Caco-2 (cell line): ENCODE measurements around the gene BSCL2. TPM values are rescaled to one million over a fixed set of nuclear protein-coding genes. Genes with fewer than 3 reads are reported as not detected.
"Not testable (repeated sequence)": the region's sequence is repeated elsewhere in the genome, so short reads cannot be mapped to it uniquely, and the experiment has no call there.

Experiments
- BruUV-seq: library from RNA; stranded (reverse); fragments of 400-500 nt; replicated peaks from 2 replicates; lab custom pipeline; 2021; lab: Mats Ljungman, UMichigan
- CTCF ChIA-PET: fragments of 300-600 bp; sonication (Branson Sonifier 250); formaldehyde crosslinking; loops from one replicate; lab custom pipeline; 2022; ENCODE audit warnings: antibody characterized with exemption; lab: Charles Lee
- POLR2A ChIA-PET: fragments of 300-600 bp; sonication (Branson Sonifier 250); formaldehyde crosslinking; loops from one replicate; lab custom pipeline; 2022; ENCODE audit warnings: antibody characterized with exemption; lab: Charles Lee
- DNase-seq, 2 experiments: peaks; one replicate each; pipeline versions ENCODE4 v3.0.0 to v3.0.0-alpha.2; 2020 to 2022
- H3K27me3 ChIP-seq: replicated peaks from 2 replicates; pipeline ENCODE4 v1.6.0; 2011; ENCODE audit warnings: low read length; ENCODE audit not compliant: control insufficient read depth, insufficient read depth
- H3K36me3 ChIP-seq: 2 replicates; pipeline ENCODE4 v1.5.1; 2011; ENCODE audit warnings: low read length; ENCODE audit not compliant: control insufficient read depth, insufficient read depth
- H3K4me1 ChIP-seq: fragments of 250-450 bp; sonication (Bioruptor Pico); 2 replicates; pipeline ENCODE4 v1.5.1; 2020; ENCODE audit warnings: mild to moderate bottlenecking
- H3K4me3 ChIP-seq: 2 replicates; pipeline ENCODE4 v1.5.1; 2011; ENCODE audit warnings: low read depth, mild to moderate bottlenecking, control low read depth, low read length
- H3K9me3 ChIP-seq: fragments of 250-450 bp; sonication (Bioruptor Pico); 2 replicates; pipeline ENCODE4 v1.5.1; 2020; ENCODE audit warnings: mild to moderate bottlenecking, moderate library complexity
- H3K27ac Mint-ChIP-seq: one replicate; pipeline ENCODE4 v1.8.0; 2022; ENCODE audit warnings: mixed read lengths; ENCODE audit not compliant: unreplicated experiment
- H3K27me3 Mint-ChIP-seq: one replicate; pipeline ENCODE4 v1.8.0; 2022; ENCODE audit warnings: mixed read lengths; ENCODE audit not compliant: insufficient read depth, unreplicated experiment
- H3K36me3 Mint-ChIP-seq: one replicate; pipeline ENCODE4 v1.8.0; 2022; ENCODE audit warnings: mild to moderate bottlenecking, mixed read lengths; ENCODE audit not compliant: insufficient read depth, unreplicated experiment
- H3K4me1 Mint-ChIP-seq: one replicate; pipeline ENCODE4 v1.8.0; 2022; ENCODE audit warnings: low read depth, mixed read lengths; ENCODE audit not compliant: unreplicated experiment
- H3K4me3 Mint-ChIP-seq: one replicate; pipeline ENCODE4 v1.8.0; 2022; ENCODE audit warnings: mild to moderate bottlenecking, moderate library complexity, mixed read lengths; ENCODE audit not compliant: unreplicated experiment
- H3K9me3 Mint-ChIP-seq: one replicate; pipeline ENCODE4 v1.8.0; 2022; ENCODE audit warnings: mixed read lengths; ENCODE audit not compliant: unreplicated experiment
- CTCF ChIP-seq, 2 experiments: fragments of 200-600 bp in 1 of 2; IDR thresholded peaks; 1 replicate in 1 of 2; 2 replicates in 1 of 2; pipeline versions ENCODE4 v1.5.1 to v1.8.0; 2011 to 2022; ENCODE audit warnings: antibody characterized with exemption in 1 of 2, control low read depth in 1 of 2, inconsistent platforms in 1 of 2, low read depth in 1 of 2, low read length in 1 of 2, mild to moderate bottlenecking in 1 of 2, moderate library complexity in 1 of 2; ENCODE audit not compliant: insufficient read depth in 1 of 2, severe bottlenecking in 1 of 2, unreplicated experiment in 1 of 2
- intact Hi-C: fragments of 100-400 bp; cut with micrococcal nuclease; formaldehyde crosslinking; loops from one replicate; pipeline ENCODE4 v1.10.0; 2022; ENCODE audit not compliant: unreplicated experiment
- total RNA-seq: library from RNA; stranded (reverse); gene quantifications from 2 replicates; pipeline ENCODE4 v1.2.3, GENCODE V29; 2022

Gene BSCL2
- total RNA-seq, 1 experiment from 2014 or later = 39.2 TPM

- no TSS peak for BruUV-seq
- no peaks in the 10 kb centered on the region for H3K27me3 Mint-ChIP-seq
- Histone ChIP-seq H3K9me3 (no peaks in the 10 kb centered on the region), H3K4me1 (no peaks in the 10 kb centered on the region), H3K36me3 (no peaks in the 10 kb centered on the region), H3K27me3 (no peaks in the 10 kb centered on the region), H3K4me3 (no peak overlapping the region)
- ChIA-PET CTCF (no interaction called here), POLR2A (interaction anchor here (0.6 kb wide), 1 partner anchor 45 kb away, joined by 3 read pairs; no protein-coding TSS in a partner anchor)
- H3K4me3 Mint-ChIP-seq = no peak overlapping the region
- intact Hi-C loops = no loop called here
- H3K27ac Mint-ChIP-seq = no peak overlapping the region
- H3K36me3 Mint-ChIP-seq = peaks cover 62% of the 10 kb centered on the region
- no peak for DNase-seq
- TF ChIP-seq CTCF (IDR thresholded peaks at IDR 0.05; ENCODE audit: insufficient read depth in 1 of 2, low read depth in 1 of 2, low read length in 1 of 2, severe bottlenecking in 1 of 2, unreplicated experiment in 1 of 2) = no peak
- no peaks in the 10 kb centered on the region for H3K4me1 Mint-ChIP-seq
- H3K9me3 Mint-ChIP-seq = no peaks in the 10 kb centered on the region
These were observed 30.0 kb upstream of the BSCL2 start for GRCh38 chr11:62737196-62737595.

DNA sequence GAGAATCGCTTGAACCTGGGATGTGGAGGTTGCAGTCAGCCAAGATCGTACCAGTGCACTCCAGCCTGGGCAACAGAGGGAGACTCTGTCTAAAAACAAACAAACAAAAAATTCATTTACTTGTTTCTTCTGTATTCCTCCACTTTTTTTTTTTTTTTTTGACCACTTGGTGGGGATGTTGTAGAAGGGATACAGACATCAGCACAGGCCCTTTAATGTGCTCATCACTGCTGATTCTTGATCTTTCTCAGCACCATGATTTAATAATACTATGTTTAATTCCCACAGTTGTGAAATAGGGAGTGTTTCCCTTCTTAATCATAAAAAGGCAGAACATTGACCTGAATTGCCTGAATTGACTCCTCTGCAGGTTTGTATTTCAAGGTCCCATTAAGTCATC lies 25.6 kb upstream of the BSCL2 start:
- H3K4me1 Mint-ChIP-seq = peaks cover 4% of the 10 kb centered on the region

GRCh38 chr11:62730076-62730475 lies 22.9 kb upstream of the BSCL2 start:
- CTCF ChIA-PET = interaction anchor here (0.7 to 1.8 kb wide), 2 partner anchors 56 to 190 kb away, joined by 4 to 6 read pairs; no protein-coding TSS in a partner anchor

More for the DNA sequence above, 25.6 kb upstream of the BSCL2 start:
- Histone ChIP-seq H3K27me3 (no peaks in the 10 kb centered on the region), H3K9me3 (no peaks in the 10 kb centered on the region), H3K4me1 (peaks cover 5% of the 10 kb centered on the region), H3K4me3 (no peak overlapping the region), H3K36me3 (no peaks in the 10 kb centered on the region)
- Mint-ChIP-seq H3K27me3 (no peaks in the 10 kb centered on the region), H3K4me3 (no peak overlapping the region), H3K36me3 (peaks cover 62% of the 10 kb centered on the region), H3K27ac (no peak overlapping the region), H3K9me3 (no peaks in the 10 kb centered on the region)
- TF ChIP-seq CTCF (IDR thresholded peaks at IDR 0.05; ENCODE audit: insufficient read depth in 1 of 2, low read depth in 1 of 2, low read length in 1 of 2, severe bottlenecking in 1 of 2, unreplicated experiment in 1 of 2) = no peak
- no TSS peak for BruUV-seq
- CTCF ChIA-PET = interaction anchor here (0.6 kb wide), 1 partner anchor 34 kb away, joined by 3 read pairs; no protein-coding TSS in a partner anchor
- intact Hi-C loops = no loop called here
- POLR2A ChIA-PET = no interaction called here
- DNase-seq = no peak

More at GRCh38 chr11:62730076-62730475, 22.9 kb upstream of the BSCL2 start:
- peaks cover 72% of the 10 kb centered on the region for H3K36me3 Mint-ChIP-seq
- H3K27me3 ChIP-seq, H3K4me1 ChIP-seq, BruUV-seq, H3K27ac Mint-ChIP-seq, H3K27me3 Mint-ChIP-seq, H3K9me3 Mint-ChIP-seq, H3K9me3 ChIP-seq, DNase-seq, H3K4me3 ChIP-seq, H3K36me3 ChIP-seq, intact Hi-C loops: not testable (repeated sequence)
- H3K4me1 Mint-ChIP-seq = peaks cover 11% of the 10 kb centered on the region
- H3K4me3 Mint-ChIP-seq = peak overlapping the region; percentile 99
- POLR2A ChIA-PET = interaction anchor here (0.7 to 4.8 kb wide), 2 partner anchors 24 to 35 kb away, joined by 4 to 71 read pairs; partner anchors contain the start of gene ZBTB3
